ENCODE data around the gene VARS1.
"Not testable (repeated sequence)": the region's sequence is repeated elsewhere in the genome, so short reads cannot be mapped to it uniquely, and the experiment has no call there.

Gene VARS1

GRCh38 chr6:31806470-31807272, 11.1 kb upstream of the VARS1 start, which contains the start of gene LSM2:
LSM2 (minus strand) TSS chr6:31806966; CDS start chr6:31806757, 209 bp downstream.
- peak within 1 kb of the TSS; percentile 77 for H3K27ac ChIP-seq (ENCODE audit: low read length)
- no peaks in the 10 kb centered on the region for H3K9me3 ChIP-seq (replicated peaks; ENCODE audit: insufficient read depth, low read length)
- H3K4me2 ChIP-seq (ENCODE audit: low read depth, low read length): peak within 1 kb of the TSS; percentile 73
- H2AFZ ChIP-seq (ENCODE audit: low read length): peak within 1 kb of the TSS; percentile 32
- H3K79me2 ChIP-seq (ENCODE audit: low read length): peaks cover 36% of the 10 kb centered on the region
- H3K27me3 ChIP-seq (replicated peaks; ENCODE audit: insufficient read depth, low read length): no peaks in the 10 kb centered on the region
- no peaks in the 10 kb centered on the region for H3K9me2 ChIP-seq (replicated peaks; ENCODE audit: insufficient read depth, low read length)
- TF ChIP-seq CTCF (IDR thresholded peaks at IDR 0.05; ENCODE audit: low read length) (peak; percentile 36; the same call in 1 of the 2 replicates), EZH2phosphoT487 (IDR thresholded peaks at IDR 0.05; ENCODE audit: low read length) (no peak), EZH2 (optimal IDR thresholded peaks at IDR 0.05; ENCODE audit: low read depth, low read length) (no peak)
- peak within 1 kb of the TSS; percentile 81 for H3K9ac ChIP-seq (ENCODE audit: low read length)
- no peaks in the 10 kb centered on the region for H3K36me3 ChIP-seq (replicated peaks; ENCODE audit: insufficient read depth, low read length)
- peak; percentile 93 for DNase-seq
- no peaks in the 10 kb centered on the region for H3F3A ChIP-seq (ENCODE audit: insufficient read depth, low read length)
- peaks cover 9% of the 10 kb centered on the region for H3K4me1 ChIP-seq (ENCODE audit: low read length)
- no peaks in the 10 kb centered on the region for H4K20me1 ChIP-seq (ENCODE audit: insufficient read depth, low read length)
- peak within 1 kb of the TSS; percentile 73 for H3K4me3 ChIP-seq (ENCODE audit: low read length)

- Histone ChIP-seq H3K9me3 (replicated peaks; ENCODE audit: insufficient read depth, low read length) (no peaks in the 10 kb centered on the region), H3K9me2 (replicated peaks; ENCODE audit: insufficient read depth, low read length) (no peaks in the 10 kb centered on the region), H3K4me2 (ENCODE audit: low read depth, low read length) (peak overlapping the region; percentile 73), H3F3A (ENCODE audit: insufficient read depth, low read length) (no peaks in the 10 kb centered on the region), H3K36me3 (replicated peaks; ENCODE audit: insufficient read depth, low read length) (no peaks in the 10 kb centered on the region), H3K27ac (ENCODE audit: low read length) (peak overlapping the region; percentile 77; the same call in 1 of the 2 replicates), H3K9ac (ENCODE audit: low read length) (peak overlapping the region; percentile 81), H3K4me1 (ENCODE audit: low read length) (peaks cover 5% of the 10 kb centered on the region; the same call in 1 of the 2 replicates), H3K27me3 (replicated peaks; ENCODE audit: insufficient read depth, low read length) (no peaks in the 10 kb centered on the region), H4K20me1 (ENCODE audit: insufficient read depth, low read length) (no peaks in the 10 kb centered on the region), H2AFZ (ENCODE audit: low read length) (peak overlapping the region; percentile 32), H3K4me3 (ENCODE audit: low read length) (peak overlapping the region; percentile 73), H3K79me2 (ENCODE audit: low read length) (peaks cover 40% of the 10 kb centered on the region)
- DNase-seq: no peak
- no peak for TF ChIP-seq EZH2phosphoT487 (IDR thresholded peaks at IDR 0.05; ENCODE audit: low read length)
- TF ChIP-seq CTCF (IDR thresholded peaks at IDR 0.05; ENCODE audit: low read length): no peak
- no peak for TF ChIP-seq EZH2 (optimal IDR thresholded peaks at IDR 0.05; ENCODE audit: low read depth, low read length)
Measured at GRCh38 chr6:31805939-31806469, 10.5 kb upstream of the VARS1 start.

- not testable (repeated sequence) for H3K9ac ChIP-seq (ENCODE audit: low read length); H2AFZ ChIP-seq (ENCODE audit: low read length); H3K27ac ChIP-seq (ENCODE audit: low read length); H4K20me1 ChIP-seq (ENCODE audit: insufficient read depth, low read length); H3K36me3 ChIP-seq (replicated peaks; ENCODE audit: insufficient read depth, low read length); H3K9me2 ChIP-seq (replicated peaks; ENCODE audit: insufficient read depth, low read length); H3K27me3 ChIP-seq (replicated peaks; ENCODE audit: insufficient read depth, low read length); DNase-seq; H3K4me3 ChIP-seq (ENCODE audit: low read length); H3K9me3 ChIP-seq (replicated peaks; ENCODE audit: insufficient read depth, low read length); H3K4me1 ChIP-seq (ENCODE audit: low read length); H3K4me2 ChIP-seq (ENCODE audit: low read depth, low read length)
- H3F3A ChIP-seq (ENCODE audit: insufficient read depth, low read length): peaks cover 11% of the 10 kb centered on the region
- peaks cover 36% of the 10 kb centered on the region for H3K79me2 ChIP-seq (ENCODE audit: low read length)
Measured at GRCh38 chr6:31801031-31801927, 5.7 kb upstream of the VARS1 start.

Measured in MM.1S (cell line).